SK-N-SH (cell line): ENCODE measurements around the gene NR1H4. TPM values are rescaled to one million over a fixed set of nuclear protein-coding genes. Genes with fewer than 3 reads are reported as not detected.
A peak's percentile ranks its signal among the peaks of the same experiment; 100 is the strongest.

ENCODE experiments used
- CTCF ChIA-PET: fragments of 300-600, 350-600 bp; formaldehyde crosslinking; extraction: SDS; loops from one replicate; lab custom pipeline; 2021; lab: Yijun Ruan, JAX
- POLR2A ChIA-PET: fragments of 350-600 bp; sonication (Branson Sonifier 250); formaldehyde crosslinking; extraction: SDS; loops from one replicate; lab custom pipeline; 2020; ENCODE audit warnings: antibody characterized with exemption, inconsistent platforms; lab: Yijun Ruan, JAX
- DNase-seq: peaks from one replicate; pipeline ENCODE4 v3.0.0; 2012
- H2AFZ ChIP-seq: fragments of 200-600 bp; sonication (generic); 2 replicates; pipeline ENCODE4 v1.8.1; 2016; ENCODE audit warnings: antibody characterized with exemption, mild to moderate bottlenecking, low read depth
- H3F3A ChIP-seq: fragments of 200-600 bp; sonication (generic); replicated peaks from 2 replicates; pipeline ENCODE3; 2016; ENCODE audit warnings: antibody characterized with exemption, mild to moderate bottlenecking; ENCODE audit not compliant: insufficient read depth
- H3K27ac ChIP-seq, 2 experiments: fragments of 200-500 bp in 1 of 2; fragments of 200-600 bp in 1 of 2; sonication (Bioruptor generic) in 1 of 2; sonication (generic), shearing (Covaris generic) in 1 of 2; 2 replicates each; pipeline versions ENCODE4 v1.5.1 to v1.6.1; 2014 to 2016; ENCODE audit warnings: low read depth in 2 of 2, inconsistent platforms in 1 of 2, low read length in 1 of 2, mild to moderate bottlenecking in 1 of 2, mixed read lengths in 1 of 2
- H3K27me3 ChIP-seq: fragments of 200-600 bp; sonication (generic), shearing (Covaris generic); 2 replicates; pipeline ENCODE4 v1.6.1; 2016; ENCODE audit warnings: mixed run types; ENCODE audit not compliant: insufficient read depth
- H3K36me3 ChIP-seq, 2 experiments: fragments of 200-500 bp in 1 of 2; fragments of 200-600 bp in 1 of 2; sonication (Bioruptor generic) in 1 of 2; sonication (generic) in 1 of 2; replicated peaks in 1 of 2; 2 replicates each; pipeline versions ENCODE3 to v1.5.1; 2014 to 2016; ENCODE audit warnings: low read length in 1 of 2, mild to moderate bottlenecking in 1 of 2; ENCODE audit not compliant: insufficient read depth in 2 of 2, control insufficient read depth in 1 of 2
- H3K4me1 ChIP-seq, 2 experiments: fragments of 200-500 bp in 1 of 2; fragments of 200-600 bp in 1 of 2; sonication (Bioruptor generic) in 1 of 2; sonication (generic), shearing (Covaris generic) in 1 of 2; 2 replicates each; pipeline versions ENCODE4 v1.5.1 to v1.6.1; 2014 to 2016; ENCODE audit warnings: low read depth in 1 of 2, low read length in 1 of 2, mixed run types in 1 of 2; ENCODE audit not compliant: insufficient read depth in 2 of 2, control insufficient read depth in 1 of 2
- H3K4me2 ChIP-seq: fragments of 200-600 bp; sonication (generic), shearing (Covaris generic); 2 replicates; pipeline ENCODE4 v1.6.1; 2017; ENCODE audit warnings: mixed run types
- H3K4me3 ChIP-seq, 2 experiments: fragments of 200-500 bp in 1 of 2; fragments of 200-600 bp in 1 of 2; sonication (Bioruptor generic) in 1 of 2; sonication (generic), shearing (Covaris generic) in 1 of 2; 2 replicates each; pipeline versions ENCODE4 v1.5.1 to v1.8.1; 2014 to 2016; ENCODE audit warnings: low read depth in 2 of 2, inconsistent platforms in 1 of 2, low read length in 1 of 2, mild to moderate bottlenecking in 1 of 2, mixed read lengths in 1 of 2, moderate library complexity in 1 of 2
- H3K79me2 ChIP-seq: fragments of 200-600 bp; sonication (generic); 2 replicates; pipeline ENCODE4 v1.8.1; 2017; ENCODE audit warnings: mild to moderate bottlenecking; ENCODE audit not compliant: insufficient read depth
- H3K9ac ChIP-seq: fragments of 200-600 bp; sonication (generic); 2 replicates; pipeline ENCODE4 v1.6.1; 2017; ENCODE audit warnings: mixed run types
- H3K9me2 ChIP-seq: fragments of 200-600 bp; sonication (generic); 2 replicates; pipeline ENCODE4 v1.6.1; 2017; ENCODE audit warnings: mixed run types
- H3K9me3 ChIP-seq: fragments of 200-600 bp; sonication (generic); 2 replicates; pipeline ENCODE4 v1.6.1; 2017; ENCODE audit warnings: mixed run types, mild to moderate bottlenecking, moderate library complexity
- H4K20me1 ChIP-seq: fragments of 200-600 bp; sonication (generic); 2 replicates; pipeline ENCODE4 v1.6.1; 2017; ENCODE audit warnings: mild to moderate bottlenecking, mixed run types; ENCODE audit not compliant: insufficient read depth
- CHD2 ChIP-seq: fragments of 150-350 bp; IDR thresholded peaks from 2 replicates; pipeline ENCODE4 v1.6.1; 2018; ENCODE audit warnings: low read length; ENCODE audit not compliant: partially characterized antibody
- EP300 ChIP-seq, 2 experiments: IDR thresholded peaks; 2 replicates each; pipeline versions ENCODE4 v1.4.0 to v1.6.1; 2012; ENCODE audit warnings: borderline replicate concordance in 1 of 2, low read depth in 1 of 2, low read length in 1 of 2
- EZH2phosphoT487 ChIP-seq: fragments of 200-600 bp; sonication (generic); IDR thresholded peaks from 2 replicates; pipeline ENCODE4 v1.6.1; 2017; ENCODE audit warnings: low read depth, mixed run types, mild to moderate bottlenecking, antibody characterized with exemption, moderate library complexity, borderline replicate concordance
- FOSL2 ChIP-seq: IDR thresholded peaks from 2 replicates; pipeline ENCODE4 v1.4.0; 2012; ENCODE audit warnings: low read depth, mild to moderate bottlenecking, moderate library complexity, borderline replicate concordance
- FOXJ3 ChIP-seq: sonication (generic); formaldehyde crosslinking; IDR thresholded peaks from 2 replicates; pipeline ENCODE4 v1.5.1; 2020; ENCODE audit warnings: mild to moderate bottlenecking, missing genetic modification reagents
- FOXM1 ChIP-seq: IDR thresholded peaks from 2 replicates; pipeline ENCODE4 v1.4.0; 2012; ENCODE audit warnings: low read depth, mild to moderate bottlenecking
- GABPA ChIP-seq: IDR thresholded peaks from 2 replicates; pipeline ENCODE4 v1.4.0; 2012; ENCODE audit warnings: low read depth, mild to moderate bottlenecking
- GATA2 ChIP-seq: sonication (generic); formaldehyde crosslinking; IDR thresholded peaks from 2 replicates; pipeline ENCODE4 v1.5.0; 2020; ENCODE audit warnings: mild to moderate bottlenecking, missing genetic modification reagents
- JUND ChIP-seq: IDR thresholded peaks from 2 replicates; pipeline ENCODE4 v1.4.0; 2012
- MEF2A ChIP-seq: IDR thresholded peaks from 2 replicates; pipeline ENCODE4 v1.4.0; 2012; ENCODE audit warnings: low read depth, borderline replicate concordance
- MXI1 ChIP-seq: IDR thresholded peaks from 2 replicates; pipeline ENCODE4 v1.6.1; 2012; ENCODE audit warnings: mild to moderate bottlenecking, low read depth, low read length, improper control_type of control experiment
- PBX3 ChIP-seq: IDR thresholded peaks from 2 replicates; pipeline ENCODE4; 2012
- RAD21 ChIP-seq: IDR thresholded peaks from 2 replicates; pipeline ENCODE4 v1.6.1; 2012; ENCODE audit warnings: mild to moderate bottlenecking, low read length
- RCOR1 ChIP-seq: fragments of 150-350 bp; IDR thresholded peaks from 2 replicates; pipeline ENCODE4 v1.6.1; 2017; ENCODE audit warnings: antibody characterized with exemption, low read length
- RFX5 ChIP-seq: IDR thresholded peaks from 2 replicates; pipeline ENCODE4 v1.6.1; 2012; ENCODE audit warnings: mild to moderate bottlenecking, improper control_type of control experiment, low read length
- RXRA ChIP-seq: IDR thresholded peaks from 2 replicates; pipeline ENCODE4 v1.4.0; 2012; ENCODE audit warnings: low read depth, mild to moderate bottlenecking, borderline replicate concordance
- SIN3A ChIP-seq: IDR thresholded peaks from 2 replicates; pipeline ENCODE4 v1.6.1; 2012; ENCODE audit warnings: low read depth, mild to moderate bottlenecking, low read length, moderate library complexity, borderline replicate concordance
- SMC3 ChIP-seq: IDR thresholded peaks from 2 replicates; pipeline ENCODE4 v1.6.1; 2012; ENCODE audit warnings: low read depth, low read length, improper control_type of control experiment
- TAF1 ChIP-seq: IDR thresholded peaks from 2 replicates; pipeline ENCODE4 v1.6.1; 2012; ENCODE audit warnings: low read depth, mild to moderate bottlenecking, low read length, moderate library complexity, borderline replicate concordance
- TEAD4 ChIP-seq: IDR thresholded peaks from 2 replicates; pipeline ENCODE4 v1.4.0; 2012; ENCODE audit warnings: mild to moderate bottlenecking, borderline replicate concordance; ENCODE audit not compliant: insufficient read depth
- USF1 ChIP-seq: IDR thresholded peaks from 2 replicates; pipeline ENCODE4 v1.4.0; 2012; ENCODE audit warnings: low read depth, borderline replicate concordance
- USF2 ChIP-seq: fragments of 150-350 bp; IDR thresholded peaks from 2 replicates; pipeline ENCODE4 v1.6.1; 2017; ENCODE audit warnings: antibody characterized with exemption, low read length, low read depth, borderline replicate concordance
- WGBS: methylation state at CpG from one replicate; pipeline ENCODE4 v1.1.6; 2017; ENCODE audit warnings: low lambda C conversion rate; 5-methylcytosine and 5-hydroxymethylcytosine counted together
- polyA plus RNA-seq, 3 experiments: library from polyadenylated mRNA; depleted of rRNA; stranded (reverse); fragments of >200 nt; gene quantifications; 2 replicates each; pipeline ENCODE4 v1.2.3, GENCODE V29; 2012

NR1H4 gene
- polyA plus RNA-seq, 1 of the 3 experiments (the other 2 are of a cell fraction), result not detected

GRCh38 chr12:100576331-100577036 is 102.8 kb downstream of the NR1H4 start:
- peak overlapping the region in 1 of 2 experiments; percentile 65; a peak in 2 of 4 replicates for H3K27ac ChIP-seq
- CTCF ChIA-PET, result interaction anchor here (1.5 kb wide), 1 partner anchor 18 kb away, joined by 3 read pairs; no protein-coding TSS in a partner anchor
- H2AFZ ChIP-seq, result no peak overlapping the region
- TF ChIP-seq USF1, result peak; percentile 62; the same call in 1 of the 2 replicates
- TF ChIP-seq GATA2, result no peak
- 0 out of 4 replicates have a peak, but pooled peaks of 1 of the 2 experiments have one; percentile 22 for TF ChIP-seq EP300 (IDR thresholded peaks at IDR 0.05; ENCODE audit: borderline replicate concordance in 1 of 2, low read depth in 1 of 2, low read length in 1 of 2)
- peak; percentile 81 for TF ChIP-seq FOSL2
- 0 out of 2 replicates have a peak, but pooled peaks have one; percentile 19 for TF ChIP-seq GABPA
- TF ChIP-seq RFX5, result no peak
- TF ChIP-seq FOXM1, result no peak
- 0 out of 2 replicates have a peak, but pooled peaks have one; percentile 28 for TF ChIP-seq SIN3A
- TF ChIP-seq PBX3, result peak; percentile 79
- peak; percentile 73 for TF ChIP-seq JUND
- no peak for TF ChIP-seq RAD21
- no peak for TF ChIP-seq USF2
- no peak overlapping the region for H3K4me3 ChIP-seq
- 30% methylated on average over 3 of the region's 3 CpGs for WGBS
- POLR2A ChIA-PET, result no interaction called here
- no peaks in the 10 kb centered on the region for H3K36me3 ChIP-seq
- H3K9ac ChIP-seq, result no peak overlapping the region
- H3K4me1 ChIP-seq, result peaks cover 8 to 17% of the 10 kb centered on the region in 2 experiments
- H3K4me2 ChIP-seq, result peak overlapping the region; percentile 2; the same call in 1 of the 2 replicates
- H3K9me2 ChIP-seq, result no peaks in the 10 kb centered on the region
- H3K9me3 ChIP-seq, result 0 out of 2 replicates have a peak, but pooled peaks cover under 1% of the 10 kb centered on the region
- H4K20me1 ChIP-seq, result no peaks in the 10 kb centered on the region; the same call in 1 of the 2 replicates
- H3F3A ChIP-seq, result peaks cover 21% of the 10 kb centered on the region
- no peaks in the 10 kb centered on the region for H3K27me3 ChIP-seq
- peaks cover 79% of the 10 kb centered on the region for H3K79me2 ChIP-seq
- DNase-seq, result no peak

- DNase-seq, result no peak
- H3K79me2 ChIP-seq, result peaks cover 98% of the 10 kb centered on the region
- H3K9me3 ChIP-seq, result peaks cover 10% of the 10 kb centered on the region; the same call in 1 of the 2 replicates
- no peak overlapping the region for H3K4me2 ChIP-seq
- H3F3A ChIP-seq, result peaks cover 15% of the 10 kb centered on the region
- CTCF ChIA-PET, result no interaction called here
- H3K9me2 ChIP-seq, result no peaks in the 10 kb centered on the region
- H3K9ac ChIP-seq, result no peak overlapping the region
- H3K4me3 ChIP-seq, result no peak overlapping the region
- H3K4me1 ChIP-seq, result peaks cover 4 to 17% of the 10 kb centered on the region in 2 experiments
- H3K27ac ChIP-seq, result no peak overlapping the region
- H4K20me1 ChIP-seq, result no peaks in the 10 kb centered on the region; the same call in 1 of the 2 replicates
- no peaks in the 10 kb centered on the region for H3K27me3 ChIP-seq
- POLR2A ChIA-PET, result no interaction called here
- H2AFZ ChIP-seq, result no peak overlapping the region
- H3K36me3 ChIP-seq, result no peaks in the 10 kb centered on the region
- WGBS, result 94% methylated on average over 5 of the region's 5 CpGs
- no peak for TF ChIP-seq FOSL2
- no peak for TF ChIP-seq EZH2phosphoT487
- TF ChIP-seq JUND, result no peak
- no peak for TF ChIP-seq FOXM1
- TF ChIP-seq MEF2A, result no peak
- no peak for TF ChIP-seq TAF1
- TF ChIP-seq FOXJ3, result no peak
- TF ChIP-seq MXI1, result no peak
- TF ChIP-seq RCOR1, result no peak
- TF ChIP-seq RXRA, result no peak
- TF ChIP-seq CHD2, result no peak
- no peak for TF ChIP-seq TEAD4
- no peak for TF ChIP-seq SMC3
- TF ChIP-seq RFX5, result no peak
- TF ChIP-seq SIN3A, result no peak
- no peak for TF ChIP-seq PBX3
Observed at GRCh38 chr12:100578923-100579322, 105.3 kb downstream of the NR1H4 start.
